ENCODE data around the gene NPIPA3.
"Not testable (repeated sequence)": the region's sequence is repeated elsewhere in the genome, so short reads cannot be mapped to it uniquely, and the experiment has no call there.

Gene NPIPA3

GRCh38 chr16:14677627-14678026, 25.6 kb upstream of the NPIPA3 start:
- no peak for TF ChIP-seq CTCF (IDR thresholded peaks at IDR 0.05; ENCODE audit: low read depth, low read length)
- no peak overlapping the region for H3K4me3 ChIP-seq (ENCODE audit: low read depth, low read length)

- TF ChIP-seq CTCF (IDR thresholded peaks at IDR 0.05; ENCODE audit: low read depth, low read length): no peak
- H3K4me3 ChIP-seq (ENCODE audit: low read depth, low read length): no peak overlapping the region
These were observed 24.3 kb upstream of the NPIPA3 start for GRCh38 chr16:14678748-14679497.

GRCh38 chr16:14680396-14680795, 22.8 kb upstream of the NPIPA3 start:
- not testable (repeated sequence) for H3K4me3 ChIP-seq (ENCODE audit: low read depth, low read length)

GRCh38 chr16:14681115-14681514, 22.1 kb upstream of the NPIPA3 start:
- TF ChIP-seq CTCF (IDR thresholded peaks at IDR 0.05; ENCODE audit: low read depth, low read length): no peak
- H3K4me3 ChIP-seq (ENCODE audit: low read depth, low read length): no peak overlapping the region

GRCh38 chr16:14682121-14682520, 21.1 kb upstream of the NPIPA3 start:
- H3K4me3 ChIP-seq (ENCODE audit: low read depth, low read length): no peak overlapping the region
- TF ChIP-seq CTCF (IDR thresholded peaks at IDR 0.05; ENCODE audit: low read depth, low read length): no peak

- not testable (repeated sequence) for H3K4me3 ChIP-seq (ENCODE audit: low read depth, low read length)
These were observed 17.1 kb upstream of the NPIPA3 start for GRCh38 chr16:14685870-14686793.

- not testable (repeated sequence) for H3K4me3 ChIP-seq (ENCODE audit: low read depth, low read length)
These were observed 9.1 kb upstream of the NPIPA3 start, which contains the start of gene PLA2G10 for GRCh38 chr16:14694129-14694528. PLA2G10 (minus strand) TSS chr16:14694308; CDS start chr16:14694229, 79 bp downstream.

GRCh38 chr16:14701859-14702258, 1.4 kb upstream of the NPIPA3 start:
- H3K4me3 ChIP-seq (ENCODE audit: low read depth, low read length): not testable (repeated sequence)

- not testable (repeated sequence) for H3K4me3 ChIP-seq (ENCODE audit: low read depth, low read length)
These were observed 539 bp upstream of the NPIPA3 start for GRCh38 chr16:14702672-14703071.

- H3K4me3 ChIP-seq (ENCODE audit: low read depth, low read length): not testable (repeated sequence)
These were observed 30.0 kb downstream of the NPIPA3 start for GRCh38 chr16:14733233-14733632.

GRCh38 chr16:14740832-14741385, 37.7 kb downstream of the NPIPA3 start:
- not testable (repeated sequence) for H3K4me3 ChIP-seq (ENCODE audit: low read depth, low read length)

- not testable (repeated sequence) for H3K4me3 ChIP-seq (ENCODE audit: low read depth, low read length)
These were observed 38.6 kb downstream of the NPIPA3 start for GRCh38 chr16:14741794-14742193.

GRCh38 chr16:14742273-14743128, 39.3 kb downstream of the NPIPA3 start, which contains the start of gene NPIPA2:
NPIPA2 (plus strand) TSS chr16:14742533; CDS start chr16:14748066, 5,533 bp downstream.
- H3K4me3 ChIP-seq (ENCODE audit: low read depth, low read length): not testable (repeated sequence)

GRCh38 chr16:14773654-14774053, 70.4 kb downstream of the NPIPA3 start:
- H3K4me3 ChIP-seq (ENCODE audit: low read depth, low read length): not testable (repeated sequence)

All from WI38 (cell line).